GM12878 (cell line): ENCODE data around the gene GPATCH3. TPM values are rescaled to one million over a fixed set of nuclear protein-coding genes. Genes with fewer than 3 reads are reported as not detected.

Source experiments
- ATAC-seq: fragments of 200-7000 bp; cut with Tn5 transposase; 3 replicates; pipeline ENCODE4 v1.9.1; 2020; ENCODE audit warnings: mild to moderate bottlenecking, moderate library complexity
- BruUV-seq: library from RNA; stranded (reverse); fragments of 400-500 nt; replicated peaks from 2 replicates; lab custom pipeline; 2021; lab: Mats Ljungman, UMichigan
- CTCF ChIA-PET: fragments of 300-600 bp; sonication (Branson Sonifier 250); formaldehyde crosslinking; extraction: SDS; loops from one replicate; lab custom pipeline; 2021; ENCODE audit warnings: inconsistent platforms; lab: Yijun Ruan, JAX
- POLR2A ChIA-PET: fragments of 350-600 bp; formaldehyde crosslinking; extraction: SDS; loops from one replicate; lab custom pipeline; 2021; ENCODE audit warnings: inconsistent platforms; lab: Charles Lee
- RAD21 ChIA-PET: fragments of 300-600 bp; sonication (Branson Sonifier 250); formaldehyde crosslinking; loops from one replicate; lab custom pipeline; 2023; ENCODE audit warnings: antibody characterized with exemption; ENCODE audit not compliant: unreplicated experiment; lab: Charles Lee
- SMC1A ChIA-PET: fragments of 300-600 bp; sonication (Branson Sonifier 250); formaldehyde crosslinking; loops from one replicate; lab custom pipeline; 2023; ENCODE audit not compliant: unreplicated experiment, uncharacterized antibody; lab: Charles Lee
- DNase-seq: peaks from one replicate; pipeline ENCODE4 v3.0.0-alpha.2; 2011; ENCODE audit warnings: low read depth, low spot score
- FAIRE-seq: peaks from 3 replicates; lab custom pipeline; 2011; peaks lifted over from hg19 to GRCh38; lab: Jason Lieb, UNC
- H2AFZ ChIP-seq: 2 replicates; pipeline ENCODE4 v1.6.0; 2011; ENCODE audit warnings: low read depth, low read length, control low read depth; ENCODE audit not compliant: control insufficient read depth
- H3K27ac ChIP-seq: 2 replicates; pipeline ENCODE4 v1.5.1; 2011; ENCODE audit warnings: control low read depth; ENCODE audit not compliant: control insufficient read depth, insufficient read depth
- H3K27me3 ChIP-seq, 2 experiments: replicated peaks in 1 of 2; 2 replicates each; pipeline versions ENCODE4 v1.6.0 to v1.6.1; 2011; ENCODE audit warnings: low read length in 1 of 2; ENCODE audit not compliant: control insufficient read depth in 2 of 2, insufficient read depth in 2 of 2
- H3K36me3 ChIP-seq, 2 experiments: 2 replicates each; pipeline ENCODE4 v1.5.1; 2011; ENCODE audit warnings: low read length in 1 of 2; ENCODE audit not compliant: control insufficient read depth in 2 of 2, insufficient read depth in 2 of 2
- H3K4me1 ChIP-seq: 2 replicates; pipeline ENCODE4 v1.6.1; 2011; ENCODE audit warnings: mild to moderate bottlenecking, low read length, moderate library complexity, mixed read lengths; ENCODE audit not compliant: control insufficient read depth, insufficient read depth
- H3K4me2 ChIP-seq: 2 replicates; pipeline ENCODE4 v1.6.0; 2011; ENCODE audit warnings: control low read depth; ENCODE audit not compliant: control insufficient read depth, insufficient read depth
- H3K4me3 ChIP-seq: fragments of 200-600 bp; sonication (generic); 2 replicates; pipeline ENCODE4 v1.5.1; 2016
- H3K79me2 ChIP-seq: 2 replicates; pipeline ENCODE4 v1.6.0; 2011; ENCODE audit warnings: low read length; ENCODE audit not compliant: control insufficient read depth, insufficient read depth
- H3K9ac ChIP-seq: 2 replicates; pipeline ENCODE4 v1.8.0; 2011; ENCODE audit warnings: low read length, control low read depth, mixed read lengths; ENCODE audit not compliant: control insufficient read depth, insufficient read depth
- H3K9me3 ChIP-seq: replicated peaks from 3 replicates; pipeline ENCODE4 v1.5.1; 2011; ENCODE audit warnings: mild to moderate bottlenecking, low read length; ENCODE audit not compliant: control insufficient read depth, insufficient read depth
- H4K20me1 ChIP-seq: 2 replicates; pipeline ENCODE4 v1.6.0; 2011; ENCODE audit not compliant: control insufficient read depth, insufficient read depth
- BMI1 ChIP-seq: fragments of 450-650 bp; IDR thresholded peaks from 2 replicates; pipeline ENCODE4 v1.6.1; 2016; ENCODE audit warnings: mild to moderate bottlenecking, moderate library complexity, borderline replicate concordance
- CBX3 ChIP-seq: fragments of 200-600 bp; sonication (generic); IDR thresholded peaks from 2 replicates; pipeline ENCODE4 v1.6.1; 2016; ENCODE audit warnings: low read depth, borderline replicate concordance
- CBX5 ChIP-seq: sonication (generic); IDR thresholded peaks from 2 replicates; pipeline ENCODE4 v1.6.1; 2016; ENCODE audit warnings: low read depth, moderate library complexity, mild to moderate bottlenecking, inconsistent platforms
- EP300 ChIP-seq, 2 experiments: fragments of 150-350 bp in 1 of 2; IDR thresholded peaks; 2 replicates each; pipeline ENCODE4 v1.6.1; 2011 to 2012; ENCODE audit warnings: low read depth in 2 of 2, low read length in 2 of 2, borderline replicate concordance in 1 of 2, improper control_type of control experiment in 1 of 2, inconsistent platforms in 1 of 2; ENCODE audit not compliant: control insufficient read depth in 1 of 2
- EZH2 ChIP-seq: IDR thresholded peaks from 2 replicates; pipeline ENCODE4 v1.6.1; 2012; ENCODE audit warnings: low read depth, mild to moderate bottlenecking, control low read depth, inconsistent platforms, low read length, borderline replicate concordance; ENCODE audit not compliant: control insufficient read depth
- PAX8 ChIP-seq: fragments of 450-650 bp; IDR thresholded peaks from 2 replicates; pipeline ENCODE4 v1.6.1; 2017; ENCODE audit warnings: mild to moderate bottlenecking, moderate library complexity
- SIX5 ChIP-seq: IDR thresholded peaks from 2 replicates; pipeline ENCODE4 v1.6.1; 2011; ENCODE audit warnings: mild to moderate bottlenecking, low read depth, low read length, moderate library complexity; ENCODE audit not compliant: severe bottlenecking
- SRF ChIP-seq, 2 experiments: IDR thresholded peaks; 2 replicates each; pipeline ENCODE4 v1.6.1; 2011; ENCODE audit warnings: low read depth in 2 of 2, low read length in 2 of 2, mild to moderate bottlenecking in 1 of 2, moderate library complexity in 1 of 2
- TCF3 ChIP-seq: IDR thresholded peaks from 2 replicates; pipeline ENCODE4 v1.6.1; 2012; ENCODE audit warnings: low read depth, mild to moderate bottlenecking, low read length, borderline replicate concordance; ENCODE audit not compliant: insufficient read depth
- ZBTB40 ChIP-seq: fragments of 450-650 bp; IDR thresholded peaks from 2 replicates; pipeline ENCODE4 v1.6.1; 2016; ENCODE audit warnings: mild to moderate bottlenecking, moderate library complexity, borderline replicate concordance
- ZNF592 ChIP-seq: fragments of 450-650 bp; IDR thresholded peaks from 2 replicates; pipeline ENCODE4 v1.6.1; 2017; ENCODE audit warnings: mild to moderate bottlenecking, moderate library complexity
- ZZZ3 ChIP-seq: IDR thresholded peaks from 2 replicates; pipeline ENCODE4 v1.6.1; 2011; ENCODE audit warnings: low read depth; ENCODE audit not compliant: control insufficient read depth, insufficient read length
- WGBS: methylation state at CpG from one replicate; pipeline ENCODE4 v1.1.6; 2016; ENCODE audit warnings: low lambda C conversion rate; ENCODE audit not compliant: insufficient replicate concordance, insufficient coverage; ENCODE audit errors: missing lambda C conversion rate; 5-methylcytosine and 5-hydroxymethylcytosine counted together
- in situ Hi-C: fragments of 300-500 bp; cut with MboI; formaldehyde crosslinking; loops from 9 replicates; pipeline ENCODE4 v1.14.3; 2018; ENCODE audit warnings: mixed read lengths
- intact Hi-C: fragments of 100-400 bp; cut with micrococcal nuclease; formaldehyde crosslinking; loops from one replicate; pipeline ENCODE4 v1.14.2; 2022; ENCODE audit not compliant: unreplicated experiment
- polyA plus RNA-seq, 11 experiments: library from polyadenylated mRNA; depleted of rRNA in 4 of 11; unstranded in 6 of 11; stranded (reverse) in 5 of 11; fragments of >200 nt; fragmentation: Nextera tagmentation in 4 of 11; fragmentation: Illumina TruSeq in 1 of 11; extraction: Ambion mirVana in 4 of 11; extraction: Trizol in 1 of 11; gene quantifications; 1 replicate in 1 of 11; 2 replicates in 10 of 11; pipeline versions ENCODE4 v1.2.1 to v1.2.3, GENCODE V29; 2011 to 2016; ENCODE audit warnings: inconsistent platforms in 2 of 11, missing spikeins in 2 of 11, low read depth in 1 of 11
- total RNA-seq, 4 experiments: library from RNA; depleted of rRNA in 3 of 4; stranded (reverse); fragments of >200 nt in 3 of 4; fragmentation: Illumina TruSeq in 1 of 4; extraction: Trizol in 1 of 4; gene quantifications; 2 replicates each; pipeline versions ENCODE4 v1.2.1 to v1.2.3, GENCODE V29; 2013 to 2021

Gene GPATCH3
- total and polyA plus RNA-seq, 10 of the 15 experiments (the other 5 are each of a cell fraction or from before 2014, with no cell fraction given) = 0.56 to 13.4 (median 8.7) TPM

- ChIA-PET CTCF (no interaction called here), POLR2A (no interaction called here), RAD21 (no interaction called here), SMC1A (interaction anchor here (1.2 kb wide), 1 partner anchor 11 kb away, joined by 3 read pairs; the partner anchor contains the start of gene NUDC)
- Histone ChIP-seq H3K27me3 (no peaks in the 10 kb centered on the region; a peak in 1 of 4 replicates), H3K4me1 (no peaks in the 10 kb centered on the region), H3K27ac (no peak overlapping the region), H3K9me3 (no peaks in the 10 kb centered on the region), H3K9ac (no peak overlapping the region), H2AFZ (no peak overlapping the region), H4K20me1 (no peaks in the 10 kb centered on the region), H3K4me2 (no peak overlapping the region), H3K36me3 (no peaks in the 10 kb centered on the region), H3K79me2 (no peaks in the 10 kb centered on the region), H3K4me3 (no peak overlapping the region)
- intact Hi-C loops = no loop called here
- FAIRE-seq (no peak), ATAC-seq (no peak), DNase-seq (no peak)
- WGBS = 37% methylated on average over 4 of the region's 4 CpGs
- no TSS peak for BruUV-seq
- in situ Hi-C loops = no loop called here
- no peak for TF ChIP-seq SRF (IDR thresholded peaks at IDR 0.05; ENCODE audit: low read depth in 2 of 2, low read length in 2 of 2)
- no peak for TF ChIP-seq EZH2
- no peak for TF ChIP-seq EP300 (IDR thresholded peaks at IDR 0.05; ENCODE audit: borderline replicate concordance in 1 of 2, control insufficient read depth in 1 of 2, low read depth in 2 of 2, low read length in 2 of 2)
- no peak for TF ChIP-seq BMI1
- TF ChIP-seq CBX3 = no peak
- TF ChIP-seq ZBTB40 = no peak
- TF ChIP-seq ZZZ3 = no peak
- no peak for TF ChIP-seq SIX5
- TF ChIP-seq CBX5 = no peak
- no peak for TF ChIP-seq ZNF592
- TF ChIP-seq TCF3 = no peak
- no peak for TF ChIP-seq PAX8
These were observed 10.3 kb upstream of the GPATCH3 start for GRCh38 chr1:26910343-26911160.
